ENCODE measurements around the gene GBE1. TPM values are rescaled to one million over a fixed set of nuclear protein-coding genes. Genes with fewer than 3 reads are reported as not detected.

GBE1 gene
- total and polyA plus RNA-seq, 11 donors = 32.3 to 204 (median 95.9) TPM

- peaks cover 0 to 22% (median 16%) of the 10 kb centered on the region in 12 donors for H3K4me1 ChIP-seq
- H3K27ac ChIP-seq = no peak overlapping the region
- ATAC-seq (no peak), DNase-seq (no peak)
- no peak overlapping the region for H3K4me3 ChIP-seq
- H3K9me3 ChIP-seq = peaks cover 0 to 3% (median 0%) of the 10 kb centered on the region in 12 donors
- H3K36me3 ChIP-seq = no peaks in the 10 kb centered on the region
- intact Hi-C loops (cut with DNase I) = no loop called here
- TF ChIP-seq CTCF (IDR thresholded peaks at IDR 0.05) = no peak
- no peak for TF ChIP-seq POLR2A (IDR thresholded peaks at IDR 0.05)
- H3K27me3 ChIP-seq = no peaks in the 10 kb centered on the region
Observed at GRCh38 chr3:81793410-81793809, 32.0 kb upstream of the GBE1 start.

- Histone ChIP-seq H3K4me1 (peaks cover 0 to 27% (median 21%) of the 10 kb centered on the region in 12 donors), H3K36me3 (no peaks in the 10 kb centered on the region), H3K27me3 (no peaks in the 10 kb centered on the region), H3K27ac (peak overlapping the region in 11 of 12 donors; percentile 34 to 78 (median 64)), H3K4me3 (peak overlapping the region in 2 of 12 donors; percentile 13 to 27), H3K9me3 (no peaks in the 10 kb centered on the region)
- WGBS, 4 donors = 11 to 17% (median 17%) methylated on average over 3 of the region's 3 CpGs
- TF ChIP-seq POLR2A (IDR thresholded peaks at IDR 0.05) (no peak), CTCF (IDR thresholded peaks at IDR 0.05) (no peak)
- ATAC-seq = peak in 3 of 4 donors; percentile 61 to 85 (median 80)
- no peak for DNase-seq
- intact Hi-C loops (cut with DNase I) = no loop called here
Observed at GRCh38 chr3:81790117-81790516, 28.7 kb upstream of the GBE1 start.

GRCh38 chr3:81789691-81790090 lies 28.2 kb upstream of the GBE1 start:
- no peak for DNase-seq
- peak overlapping the region in 2 of 12 donors; percentile 13 to 27 for H3K4me3 ChIP-seq
- H3K27ac ChIP-seq = peak overlapping the region in 11 of 12 donors; percentile 41 to 78 (median 64)
- intact Hi-C loops (cut with DNase I) = loop anchor here in 2 of 10 donors (2.0 to 10.0 kb wide), 2 partner anchors 29 to 55 kb away; partner anchors contain the start of gene GBE1 (in 2 of the 2)
- ATAC-seq = no peak
- no peaks in the 10 kb centered on the region for H3K9me3 ChIP-seq
- H3K36me3 ChIP-seq = no peaks in the 10 kb centered on the region
- TF ChIP-seq CTCF (IDR thresholded peaks at IDR 0.05) (no peak), POLR2A (IDR thresholded peaks at IDR 0.05) (no peak)
- H3K27me3 ChIP-seq = no peaks in the 10 kb centered on the region
- peaks cover 0 to 27% (median 21%) of the 10 kb centered on the region in 12 donors for H3K4me1 ChIP-seq

GRCh38 chr3:81788610-81789009 lies 27.2 kb upstream of the GBE1 start:
- Histone ChIP-seq H3K4me3 (peak overlapping the region in 1 of 12 donors; percentile 27), H3K36me3 (no peaks in the 10 kb centered on the region), H3K27me3 (no peaks in the 10 kb centered on the region), H3K9me3 (peaks cover 0 to under 1% (median 0%) of the 10 kb centered on the region in 12 donors), H3K4me1 (peaks cover 0 to 27% (median 21%) of the 10 kb centered on the region in 12 donors), H3K27ac (peak overlapping the region in 11 of 12 donors; percentile 44 to 78 (median 64))
- WGBS, 4 donors = 0 to 5% (median 2%) methylated on average over 2 of the region's 2 CpGs
- ATAC-seq = peak; percentile 90 to 97 (median 94)
- peak in 1 of 2 donors; percentile 9 for TF ChIP-seq POLR2A (IDR thresholded peaks at IDR 0.05)
- TF ChIP-seq CTCF (IDR thresholded peaks at IDR 0.05) = no peak
- intact Hi-C loops (cut with DNase I) = loop anchor here in 2 of 10 donors (2.0 to 10.0 kb wide), 2 partner anchors 28 to 56 kb away; partner anchors contain the start of gene GBE1 (in 2 of the 2)
- DNase-seq = no peak
